AG04450 (cell line): ENCODE results near the gene WNT4. TPM values are rescaled to one million over a fixed set of nuclear protein-coding genes. Genes with fewer than 3 reads are reported as not detected.

ENCODE experiments used
- CTCF ChIA-PET: fragments of 300-600, 350-600 bp; formaldehyde crosslinking; extraction: SDS; loops from one replicate; lab custom pipeline; 2022; ENCODE audit warnings: antibody characterized with exemption, inconsistent platforms; lab: Charles Lee
- POLR2A ChIA-PET: fragments of 350-600 bp; formaldehyde crosslinking; extraction: SDS; loops from one replicate; lab custom pipeline; 2021; ENCODE audit warnings: antibody characterized with exemption, inconsistent platforms; lab: Yijun Ruan, JAX
- DNase-seq: peaks from one replicate; pipeline ENCODE4 v3.0.0-alpha.2; 2011; ENCODE audit warnings: low read depth, low spot score
- H3K27ac ChIP-seq: one replicate; pipeline ENCODE4 v1.5.1; 2012; ENCODE audit warnings: low read depth, low read length, control low read depth
- H3K27me3 ChIP-seq: one replicate; pipeline ENCODE4 v1.6.0; 2012; ENCODE audit warnings: low read length; ENCODE audit not compliant: control insufficient read depth, insufficient read depth
- H3K4me3 ChIP-seq: 2 replicates; pipeline ENCODE4 v1.5.1; 2011; ENCODE audit warnings: mild to moderate bottlenecking, low read depth, low read length, control low read depth
- H3K9me3 ChIP-seq: 2 replicates; pipeline ENCODE4 v1.5.1; 2012; ENCODE audit warnings: low read length; ENCODE audit not compliant: control insufficient read depth, insufficient read depth
- CTCF ChIP-seq: IDR thresholded peaks from 2 replicates; pipeline ENCODE4 v1.5.1; 2011; ENCODE audit warnings: low read depth, low read length, control low read depth, inconsistent platforms
- polyA plus RNA-seq: library from polyadenylated mRNA; depleted of rRNA; stranded (reverse); fragments of >200 nt; gene quantifications from 2 replicates; pipeline ENCODE4 v1.2.3, GENCODE V29; 2011

WNT4 gene
- polyA plus RNA-seq, 1 experiment: not detected

GRCh38 chr1:22157359-22157966 lies 14.6 kb upstream of the WNT4 start:
- H3K9me3 ChIP-seq: no peaks in the 10 kb centered on the region; the same call in 1 of the 2 replicates
- no peak for DNase-seq
- ChIA-PET POLR2A (no interaction called here), CTCF (no interaction called here)
- H3K27me3 ChIP-seq: peaks cover 36% of the 10 kb centered on the region
- H3K4me3 ChIP-seq: no peak overlapping the region
- no peak overlapping the region for H3K27ac ChIP-seq
- TF ChIP-seq CTCF: no peak

- DNase-seq: no peak
- H3K27ac ChIP-seq: no peak overlapping the region
- POLR2A ChIA-PET: no interaction called here
- CTCF ChIA-PET: no interaction called here
- TF ChIP-seq CTCF: no peak
- peaks cover 45% of the 10 kb centered on the region for H3K27me3 ChIP-seq
- no peak overlapping the region for H3K4me3 ChIP-seq
- H3K9me3 ChIP-seq: no peaks in the 10 kb centered on the region
Observed at GRCh38 chr1:22155517-22155916, 12.6 kb upstream of the WNT4 start.

GRCh38 chr1:22154626-22155025 lies 11.7 kb upstream of the WNT4 start:
- no peak overlapping the region for H3K27ac ChIP-seq
- no peak for TF ChIP-seq CTCF
- H3K4me3 ChIP-seq: no peak overlapping the region
- H3K9me3 ChIP-seq: no peaks in the 10 kb centered on the region
- ChIA-PET CTCF (no interaction called here), POLR2A (no interaction called here)
- no peak for DNase-seq
- peaks cover 44% of the 10 kb centered on the region for H3K27me3 ChIP-seq

GRCh38 chr1:22153660-22154437 lies 11.0 kb upstream of the WNT4 start:
- Histone ChIP-seq H3K27ac (no peak overlapping the region), H3K4me3 (no peak overlapping the region), H3K27me3 (peaks cover 44% of the 10 kb centered on the region), H3K9me3 (no peaks in the 10 kb centered on the region)
- POLR2A ChIA-PET: no interaction called here
- no peak for DNase-seq
- CTCF ChIA-PET: no interaction called here
- TF ChIP-seq CTCF: no peak

GRCh38 chr1:22150923-22151322 lies 8.0 kb upstream of the WNT4 start:
- CTCF ChIA-PET: no interaction called here
- DNase-seq: no peak
- TF ChIP-seq CTCF: no peak
- H3K27ac ChIP-seq: no peak overlapping the region
- H3K4me3 ChIP-seq: no peak overlapping the region
- H3K9me3 ChIP-seq: no peaks in the 10 kb centered on the region
- POLR2A ChIA-PET: no interaction called here
- peaks cover 52% of the 10 kb centered on the region for H3K27me3 ChIP-seq
